Measurements from ENCODE around the gene SMCO3. TPM values are rescaled to one million over a fixed set of nuclear protein-coding genes. Genes with fewer than 3 reads are reported as not detected.
A peak's percentile ranks its signal among the peaks of the same experiment; 100 is the strongest.

The SMCO3 gene
- total and polyA plus RNA-seq, 7 donors = 0.04 to 0.05 TPM; not detected in 5

GRCh38 chr12:14810953-14811483, 3.0 kb downstream of the SMCO3 start:
- Histone ChIP-seq H3K27ac (no peak overlapping the region), H3K9me3 (no peaks in the 10 kb centered on the region), H3K36me3 (ENCODE audit: insufficient read depth in 1 of 2, low read depth in 1 of 2) (no peaks in the 10 kb centered on the region), H3K27me3 (ENCODE audit: insufficient read depth in 3 of 3, low read length in 2 of 3) (no peaks in the 10 kb centered on the region), H3K4me1 (no peaks in the 10 kb centered on the region), H3K4me3 (no peak overlapping the region)
- TF ChIP-seq CTCF (IDR thresholded peaks at IDR 0.05) = peak; percentile 31
- WGBS, 3 donors = 94 to 100% (median 97%) methylated on average over 1 of the region's 1 CpG
- ATAC-seq = peak in 1 of 4 donors; percentile 61
- intact Hi-C loops (cut with DNase I) = no loop called here
- no peak for DNase-seq

- DNase-seq (no peak), ATAC-seq (no peak)
- Histone ChIP-seq H3K27me3 (ENCODE audit: insufficient read depth in 3 of 3, low read length in 2 of 3) (no peaks in the 10 kb centered on the region), H3K4me1 (no peaks in the 10 kb centered on the region), H3K27ac (no peak overlapping the region), H3K9me3 (no peaks in the 10 kb centered on the region), H3K4me3 (no peak overlapping the region), H3K36me3 (ENCODE audit: insufficient read depth in 1 of 2, low read depth in 1 of 2) (no peaks in the 10 kb centered on the region)
- intact Hi-C loops (cut with DNase I) = no loop called here
- 84 to 87% (median 86%) methylated on average over 5 of the region's 5 CpGs for WGBS, 3 donors
- no peak for TF ChIP-seq CTCF (IDR thresholded peaks at IDR 0.05)
Measured at GRCh38 chr12:14810167-14810952, 3.6 kb downstream of the SMCO3 start.

GRCh38 chr12:14803830-14804160, 10.2 kb downstream of the SMCO3 start:
- no peak for TF ChIP-seq CTCF (IDR thresholded peaks at IDR 0.05)
- intact Hi-C loops (cut with DNase I) = loop anchor here (2.0 to 10.0 kb wide), 2 partner anchors 29 to 1081 kb away; partner anchors contain the start of gene STRAP (in 1 of the 2)

GRCh38 chr12:14803011-14803829, 10.8 kb downstream of the SMCO3 start, which contains the start of the genes C12orf60 and WBP11:
TSS of gene C12orf60 (plus strand) at chr12:14803670. CDS start at chr12:14822936, 19,266 bp downstream.
TSS of gene WBP11 (minus strand) at chr12:14803478. CDS start at chr12:14801383, 2,095 bp downstream.
- Histone ChIP-seq H3K27me3 (ENCODE audit: insufficient read depth in 3 of 3, low read length in 2 of 3) (no peaks in the 10 kb centered on the region), H3K27ac (peak within 1 kb of the TSS; percentile 94), H3K36me3 (ENCODE audit: insufficient read depth in 1 of 2, low read depth in 1 of 2) (peaks cover 3 to 34% of the 10 kb centered on the region in 2 donors), H3K4me1 (peaks cover 23% of the 10 kb centered on the region), H3K9me3 (no peaks in the 10 kb centered on the region), H3K4me3 (peak within 1 kb of the TSS; percentile 94)
- ATAC-seq (peak; percentile 99 to 100 (median 100)), DNase-seq (peak; percentile 91 to 94)
- no peak for TF ChIP-seq CTCF (IDR thresholded peaks at IDR 0.05)
- 0 to 1% (median 0%) methylated on average over 50 of the region's 50 CpGs for WGBS, 3 donors
- intact Hi-C loops (cut with DNase I) = loop anchor here (2.0 to 10.0 kb wide), 2 partner anchors 28 to 1082 kb away; partner anchors contain the start of gene STRAP (in 1 of the 2)

More at GRCh38 chr12:14803830-14804160, 10.2 kb downstream of the SMCO3 start:
- DNase-seq = no peak
- Histone ChIP-seq H3K36me3 (ENCODE audit: insufficient read depth in 1 of 2, low read depth in 1 of 2) (peaks cover 3 to 28% of the 10 kb centered on the region in 2 donors), H3K9me3 (no peaks in the 10 kb centered on the region), H3K27me3 (ENCODE audit: insufficient read depth in 3 of 3, low read length in 2 of 3) (no peaks in the 10 kb centered on the region), H3K27ac (peak overlapping the region; percentile 94), H3K4me3 (peak overlapping the region; percentile 94), H3K4me1 (peaks cover 23% of the 10 kb centered on the region)
- WGBS, 3 donors = 0 to 1% (median 0%) methylated on average over 12 of the region's 12 CpGs
- ATAC-seq = peak; percentile 27 to 63 (median 32)

All from psoas muscle (tissue), 8 donors.